ENCODE results near the gene ATP5MC2. TPM values are rescaled to one million over a fixed set of nuclear protein-coding genes. Genes with fewer than 3 reads are reported as not detected.

The ATP5MC2 gene
- total and polyA plus RNA-seq, 9 of the 15 experiments (the other 6 are each of a cell fraction or from before 2014, with no cell fraction given) = 314 to 1,208 (median 468) TPM

GRCh38 chr12:53660041-53660440 is 15.8 kb downstream of the ATP5MC2 start (continued):
- TF ChIP-seq TOE1 (IDR thresholded peaks at IDR 0.05; ENCODE audit: borderline replicate concordance) = no peak
- TF ChIP-seq TOE1 (CRISPR knock-in tag; IDR thresholded peaks at IDR 0.05; ENCODE audit: borderline replicate concordance, low read depth) = no peak

GRCh38 chr12:53659571-53659981 is 16.3 kb downstream of the ATP5MC2 start:
- Histone ChIP-seq H2AFZ (ENCODE audit: low read depth, low read length) (no peak overlapping the region), H3K4me1 (replicated peaks in 1 of 2; ENCODE audit: control insufficient read depth in 2 of 2, insufficient read depth in 2 of 2, low read length in 2 of 2) (0 out of 5 replicates have a peak, but pooled peaks cover 0 to 5% of the 10 kb centered on the region in 2 experiments), H3K79me2 (ENCODE audit: control insufficient read depth, insufficient read depth, low read length) (no peaks in the 10 kb centered on the region), H3K27ac (ENCODE audit: extremely low read depth, low read depth, low read length) (no peak overlapping the region), H3K4me2 (ENCODE audit: insufficient read depth, low read length) (no peak overlapping the region), H3K9ac (ENCODE audit: insufficient read depth in 1 of 2, low read depth in 2 of 2, low read length in 2 of 2) (no peak overlapping the region), H3K9me3 (replicated peaks; ENCODE audit: control insufficient read depth, insufficient read depth, low read depth, low read length) (no peaks in the 10 kb centered on the region), H4K20me1 (replicated peaks; ENCODE audit: control insufficient read depth, insufficient read depth, low read length) (no peaks in the 10 kb centered on the region), H3K9me1 (ENCODE audit: control insufficient read depth, insufficient read depth, low read length) (no peaks in the 10 kb centered on the region), H3K27me3 (ENCODE audit: control insufficient read depth in 2 of 2, insufficient read depth in 2 of 2, low read length in 2 of 2) (no peaks in the 10 kb centered on the region), H3K36me3 (ENCODE audit: control insufficient read depth, insufficient read depth, low read length) (peaks cover 13% of the 10 kb centered on the region), H3K4me3 (no peak overlapping the region)
- 94% methylated on average over 2 of the region's 2 CpGs for WGBS (ENCODE audit: insufficient coverage, low coverage, missing lambda C conversion rate)
- no peak for DNase-seq (ENCODE audit: extremely low read depth in 1 of 4, low spot score in 3 of 4)
- in situ Hi-C loops (cut with MboI) = no loop called here
- CTCF ChIA-PET (ENCODE audit: low intra/inter-chr PET ratio) = no interaction called here
- POLR2A ChIA-PET = interaction anchor here (0.6 to 2.0 kb wide), 6 partner anchors 9 to 338 kb away, joined by 3 to 6 read pairs (median 3); partner anchors contain the start of gene AAAS
- FAIRE-seq = no peak
- no TSS peak for BruUV-seq (replicated peaks)
- no peak for ATAC-seq
- intact Hi-C loops (cut with micrococcal nuclease) = no loop called here
- TF ChIP-seq RNF2 (IDR thresholded peaks at IDR 0.05) = no peak
- TF ChIP-seq SMARCA5 (IDR thresholded peaks at IDR 0.05) = no peak
- no peak for TF ChIP-seq ZNF431 (CRISPR knock-in tag; IDR thresholded peaks at IDR 0.05)
- TF ChIP-seq E2F8 (IDR thresholded peaks at IDR 0.05; ENCODE audit: low read depth, partially characterized antibody) = no peak
- no peak for TF ChIP-seq YY1 (IDR thresholded peaks at IDR 0.05; ENCODE audit: borderline replicate concordance in 1 of 3, control insufficient read depth in 1 of 3, extremely low read depth in 1 of 3, insufficient read depth in 3 of 3, insufficient read length in 1 of 3, insufficient replicate concordance in 2 of 3, low read depth in 1 of 3, low read length in 2 of 3)
- TF ChIP-seq NCOA4 (IDR thresholded peaks at IDR 0.05; ENCODE audit: partially characterized antibody) = no peak
- TF ChIP-seq FOXP1 (CRISPR knock-in tag; IDR thresholded peaks at IDR 0.05) = no peak
- no peak for TF ChIP-seq TFAP4 (CRISPR knock-in tag; IDR thresholded peaks at IDR 0.05; ENCODE audit: borderline replicate concordance)
- TF ChIP-seq SMAD3 (CRISPR knock-in tag; conservative IDR thresholded peaks at IDR 0.05) = no peak
- TF ChIP-seq ESRRB (CRISPR knock-in tag; IDR thresholded peaks at IDR 0.05; ENCODE audit: borderline replicate concordance) = no peak
- TF ChIP-seq TCF7 (IDR thresholded peaks at IDR 0.05; ENCODE audit: borderline replicate concordance) = no peak
- TF ChIP-seq SOX6 (IDR thresholded peaks at IDR 0.05) = no peak
- no peak for TF ChIP-seq U2AF2 (optimal IDR thresholded peaks at IDR 0.05; ENCODE audit: low read depth, low read length)
- no peak for TF ChIP-seq ATF6 (CRISPR knock-in tag; IDR thresholded peaks at IDR 0.05)
- no peak for TF ChIP-seq LCOR (CRISPR knock-in tag; IDR thresholded peaks at IDR 0.05)

Measured in K562 (cell line).